ENCODE data around the gene MMP1. TPM values are rescaled to one million over a fixed set of nuclear protein-coding genes. Genes with fewer than 3 reads are reported as not detected.

MMP1 gene
- total RNA-seq, 3 donors from 2014 or later = not detected

DNA sequence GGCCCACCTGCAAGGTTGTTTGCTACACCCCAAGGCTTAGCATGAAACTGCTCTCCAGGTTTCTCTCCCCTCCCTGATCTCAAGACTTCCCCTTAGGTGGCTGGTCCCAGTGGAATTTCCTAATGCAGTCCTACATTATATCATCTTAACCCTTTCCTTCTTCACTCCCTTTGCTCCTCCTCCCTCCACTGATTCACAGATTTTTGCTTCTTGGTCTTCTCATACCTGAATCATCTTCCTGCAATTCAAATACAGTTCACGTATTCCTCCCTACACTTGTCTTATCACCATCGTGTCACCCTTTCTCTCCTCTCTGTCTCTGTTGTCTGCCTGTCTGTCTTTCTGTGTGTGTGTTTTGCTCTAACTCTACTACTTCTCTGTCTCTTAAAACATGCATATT, 34.5 kb downstream of the MMP1 start:
- intact Hi-C loops (cut with DNase I; ENCODE audit: low total_unique reads) = no loop called here

DNA sequence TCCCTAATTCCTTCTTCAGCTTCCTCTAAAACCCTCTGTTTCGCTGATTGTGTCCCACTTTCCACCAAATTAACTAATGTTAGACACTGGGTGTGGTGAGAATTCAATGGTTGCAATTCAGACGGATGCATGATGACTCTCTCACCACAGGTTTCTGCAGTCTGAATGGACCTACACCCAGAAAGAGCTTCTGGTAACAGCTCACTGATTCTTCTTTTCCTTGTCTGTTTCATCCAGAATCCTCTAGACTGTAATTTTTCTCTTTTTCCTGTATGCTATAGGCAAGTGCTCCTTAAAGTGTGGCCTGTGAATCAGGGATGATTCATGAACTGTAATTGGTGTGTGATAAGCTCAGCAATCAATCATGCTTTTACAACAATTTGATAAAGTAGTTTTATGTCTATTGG, 35.6 kb downstream of the MMP1 start:
- no peaks in the 10 kb centered on the region for H3K9me3 ChIP-seq
- TF ChIP-seq, protein P1, sequence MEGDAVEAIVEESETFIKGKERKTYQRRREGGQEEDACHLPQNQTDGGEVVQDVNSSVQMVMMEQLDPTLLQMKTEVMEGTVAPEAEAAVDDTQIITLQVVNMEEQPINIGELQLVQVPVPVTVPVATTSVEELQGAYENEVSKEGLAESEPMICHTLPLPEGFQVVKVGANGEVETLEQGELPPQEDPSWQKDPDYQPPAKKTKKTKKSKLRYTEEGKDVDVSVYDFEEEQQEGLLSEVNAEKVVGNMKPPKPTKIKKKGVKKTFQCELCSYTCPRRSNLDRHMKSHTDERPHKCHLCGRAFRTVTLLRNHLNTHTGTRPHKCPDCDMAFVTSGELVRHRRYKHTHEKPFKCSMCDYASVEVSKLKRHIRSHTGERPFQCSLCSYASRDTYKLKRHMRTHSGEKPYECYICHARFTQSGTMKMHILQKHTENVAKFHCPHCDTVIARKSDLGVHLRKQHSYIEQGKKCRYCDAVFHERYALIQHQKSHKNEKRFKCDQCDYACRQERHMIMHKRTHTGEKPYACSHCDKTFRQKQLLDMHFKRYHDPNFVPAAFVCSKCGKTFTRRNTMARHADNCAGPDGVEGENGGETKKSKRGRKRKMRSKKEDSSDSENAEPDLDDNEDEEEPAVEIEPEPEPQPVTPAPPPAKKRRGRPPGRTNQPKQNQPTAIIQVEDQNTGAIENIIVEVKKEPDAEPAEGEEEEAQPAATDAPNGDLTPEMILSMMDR (IDR thresholded peaks at IDR 0.05) = no peak
- TF ChIP-seq POLR2AphosphoS5 (IDR thresholded peaks at IDR 0.05) (no peak), POLR2A (IDR thresholded peaks at IDR 0.05) (no peak)
- intact Hi-C loops (cut with DNase I; ENCODE audit: low total_unique reads) = no loop called here
- no peak overlapping the region for H3K4me3 ChIP-seq
- H3K27me3 ChIP-seq = no peaks in the 10 kb centered on the region
- H3K36me3 ChIP-seq = no peaks in the 10 kb centered on the region
- no peak overlapping the region for H3K27ac ChIP-seq
- no peak for DNase-seq (ENCODE audit: low spot score in 2 of 2)
- no peaks in the 10 kb centered on the region for H3K4me1 ChIP-seq

More for the DNA sequence above, 34.5 kb downstream of the MMP1 start:
- H3K4me1 ChIP-seq = no peaks in the 10 kb centered on the region
- TF ChIP-seq POLR2AphosphoS5 (IDR thresholded peaks at IDR 0.05) (no peak), POLR2A (IDR thresholded peaks at IDR 0.05) (no peak)
- TF ChIP-seq, protein P1 (IDR thresholded peaks at IDR 0.05) = no peak
- H3K27me3 ChIP-seq = no peaks in the 10 kb centered on the region
- H3K27ac ChIP-seq = no peak overlapping the region
- no peak for DNase-seq (ENCODE audit: low spot score in 2 of 2)
- H3K9me3 ChIP-seq = no peaks in the 10 kb centered on the region
- no peak overlapping the region for H3K4me3 ChIP-seq
- H3K36me3 ChIP-seq = no peaks in the 10 kb centered on the region

DNA sequence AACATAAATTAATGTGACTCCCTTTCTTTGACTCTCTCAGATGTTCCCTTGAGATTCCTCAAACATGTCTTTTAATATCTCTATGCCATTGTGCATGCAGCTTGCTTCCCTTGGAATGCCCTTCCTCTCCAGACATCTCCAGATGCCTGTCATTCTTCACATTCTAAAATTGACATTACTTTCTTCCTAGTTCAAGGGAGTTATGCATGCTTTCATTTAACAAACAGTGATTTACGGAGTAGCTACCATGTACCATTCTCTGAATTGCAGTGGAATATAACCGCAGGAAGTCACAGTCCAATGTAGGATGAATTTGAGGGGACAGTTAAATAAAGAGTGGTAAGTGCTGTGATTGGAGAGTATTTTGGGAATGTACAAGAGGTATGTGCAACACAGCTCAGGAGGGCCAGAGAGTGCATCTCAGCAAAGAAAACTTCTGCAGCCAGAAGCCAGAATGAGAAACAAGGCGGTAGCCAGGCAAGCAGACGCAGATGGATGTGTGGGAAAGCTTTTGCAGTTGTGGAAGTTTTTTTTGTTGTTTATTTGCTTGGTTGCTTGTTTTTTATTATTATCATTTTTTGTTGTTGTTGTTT, 36.2 kb downstream of the MMP1 start:
- Histone ChIP-seq H3K9me3 (no peaks in the 10 kb centered on the region), H3K4me1 (no peaks in the 10 kb centered on the region), H3K36me3 (no peaks in the 10 kb centered on the region), H3K27ac (no peak overlapping the region), H3K27me3 (no peaks in the 10 kb centered on the region), H3K4me3 (no peak overlapping the region)
- intact Hi-C loops (cut with DNase I; ENCODE audit: low total_unique reads) = no loop called here
- DNase-seq (ENCODE audit: low spot score in 2 of 2) = no peak
- TF ChIP-seq, protein P1 (IDR thresholded peaks at IDR 0.05) = no peak
- TF ChIP-seq POLR2AphosphoS5 (IDR thresholded peaks at IDR 0.05) (no peak), POLR2A (IDR thresholded peaks at IDR 0.05) (no peak)

DNA sequence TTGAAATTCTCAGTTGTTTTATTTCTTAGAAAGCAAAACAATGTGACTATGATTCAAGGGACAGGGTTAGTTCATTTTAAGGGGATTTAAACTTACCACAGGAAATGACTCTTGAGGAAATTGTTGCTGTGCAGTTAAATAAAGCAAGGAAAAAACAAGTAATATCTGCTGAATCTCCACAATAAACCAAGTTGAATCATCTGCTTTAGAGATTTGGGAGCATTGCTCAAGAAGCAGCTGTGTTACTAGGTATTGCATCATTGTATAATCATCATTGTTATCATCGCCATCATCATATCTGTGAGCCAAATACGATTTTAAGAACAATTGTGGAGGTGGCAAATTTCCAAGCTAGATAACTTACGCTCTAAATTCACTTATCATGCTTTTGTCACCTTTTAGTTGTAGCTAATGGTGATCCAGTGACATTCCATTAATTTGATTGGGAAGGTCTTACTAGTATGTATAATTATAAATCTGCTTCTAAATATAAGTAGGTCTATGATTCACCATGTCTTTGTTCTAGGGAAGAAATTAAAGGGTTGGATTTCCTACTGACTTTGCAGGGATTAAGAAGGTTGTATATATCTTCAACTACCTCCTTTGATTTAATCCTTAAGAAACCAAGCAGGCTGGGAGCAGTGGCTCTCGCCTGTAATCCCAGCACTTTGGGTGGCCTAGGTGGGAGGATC, 37.5 kb downstream of the MMP1 start:
- peak overlapping the region in 1 of 2 donors; percentile 13 for H3K27ac ChIP-seq
- intact Hi-C loops (cut with DNase I; ENCODE audit: low total_unique reads) = no loop called here
- no peaks in the 10 kb centered on the region for H3K27me3 ChIP-seq
- H3K9me3 ChIP-seq = no peaks in the 10 kb centered on the region
- no peak for DNase-seq (ENCODE audit: low spot score in 2 of 2)
- TF ChIP-seq POLR2AphosphoS5 (IDR thresholded peaks at IDR 0.05) (no peak), POLR2A (IDR thresholded peaks at IDR 0.05) (no peak)
- TF ChIP-seq, protein P1 (IDR thresholded peaks at IDR 0.05) = no peak
- H3K4me1 ChIP-seq = no peaks in the 10 kb centered on the region
- H3K4me3 ChIP-seq = no peak overlapping the region
- H3K36me3 ChIP-seq = no peaks in the 10 kb centered on the region

DNA sequence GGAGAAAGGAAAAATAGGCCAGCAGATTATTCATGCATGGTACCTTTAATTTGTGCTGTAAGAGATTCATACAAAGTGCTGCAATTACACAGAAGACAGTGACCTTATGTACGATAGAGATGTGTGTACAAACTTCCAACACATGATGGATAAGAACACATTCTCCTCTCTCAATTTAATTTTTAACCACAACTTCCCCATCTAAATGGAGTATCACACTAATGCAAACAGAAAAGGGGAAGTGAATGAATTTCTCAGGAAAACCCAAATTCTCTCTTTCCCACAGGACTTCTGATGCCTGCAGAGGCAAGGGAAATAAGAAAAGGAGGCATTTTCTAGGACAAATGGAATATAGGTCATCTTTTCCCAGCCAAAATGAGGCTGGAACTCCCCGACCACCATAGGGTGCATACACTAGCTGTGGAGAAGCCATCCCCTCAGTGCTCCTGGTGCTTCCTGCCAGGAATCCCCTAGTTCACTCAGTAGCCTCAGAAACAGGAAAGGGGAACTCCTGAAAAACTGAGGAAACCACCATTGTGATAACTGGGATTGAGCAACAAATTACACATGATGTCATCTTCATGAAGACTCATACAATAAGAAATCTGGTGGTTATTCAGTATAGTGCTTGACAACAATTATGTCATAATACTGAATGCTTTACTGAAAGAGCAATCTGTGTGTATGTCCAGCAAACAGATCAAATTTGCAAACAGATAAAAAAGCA, 40.0 kb downstream of the MMP1 start:
- Histone ChIP-seq H3K27ac (no peak overlapping the region), H3K4me1 (no peaks in the 10 kb centered on the region), H3K27me3 (no peaks in the 10 kb centered on the region), H3K4me3 (no peak overlapping the region), H3K36me3 (no peaks in the 10 kb centered on the region), H3K9me3 (no peaks in the 10 kb centered on the region)
- intact Hi-C loops (cut with DNase I; ENCODE audit: low total_unique reads) = no loop called here
- TF ChIP-seq, protein P1 (IDR thresholded peaks at IDR 0.05) = no peak
- TF ChIP-seq POLR2A (IDR thresholded peaks at IDR 0.05) (no peak), POLR2AphosphoS5 (IDR thresholded peaks at IDR 0.05) (no peak)
- DNase-seq (ENCODE audit: low spot score in 2 of 2) = no peak

Data from breast epithelium (tissue), 4 donors.